WTC11 (cell line): ENCODE measurements around the gene GALNTL6. TPM values are rescaled to one million over a fixed set of nuclear protein-coding genes. Genes with fewer than 3 reads are reported as not detected.

ENCODE experiments used
- ATAC-seq: fragments of 200-7000 bp; cut with Tn5 transposase; 2 replicates; pipeline ENCODE4 v1.10.0; 2021; ENCODE audit warnings: mild to moderate bottlenecking, moderate library complexity
- CTCF ChIA-PET: fragments of 300-600 bp; sonication (Branson Sonifier 250); formaldehyde crosslinking; loops from one replicate; lab custom pipeline; 2021; ENCODE audit warnings: antibody characterized with exemption; lab: Charles Lee
- POLR2A ChIA-PET: fragments of 350-600 bp; sonication (Branson Sonifier 250); formaldehyde crosslinking; loops from one replicate; lab custom pipeline; 2021; ENCODE audit warnings: antibody characterized with exemption; lab: Charles Lee
- DNase-seq: peaks from one replicate; pipeline ENCODE4 v3.0.0; 2021; ENCODE audit warnings: low spot score
- H3K27ac Mint-ChIP-seq: 2 replicates; pipeline ENCODE4 v1.8.0; 2021; ENCODE audit warnings: mixed read lengths
- H3K27me3 Mint-ChIP-seq: 2 replicates; pipeline ENCODE4 v1.8.0; 2021; ENCODE audit warnings: low read depth, mild to moderate bottlenecking, moderate library complexity, mixed read lengths
- H3K36me3 Mint-ChIP-seq: 2 replicates; pipeline ENCODE4 v1.8.0; 2021; ENCODE audit warnings: mixed read lengths
- H3K4me1 Mint-ChIP-seq: 2 replicates; pipeline ENCODE4 v1.8.0; 2022; ENCODE audit warnings: mixed read lengths
- H3K4me3 Mint-ChIP-seq: 2 replicates; pipeline ENCODE4 v1.8.0; 2021; ENCODE audit warnings: mild to moderate bottlenecking, moderate library complexity, mixed read lengths
- H3K9me3 Mint-ChIP-seq: 2 replicates; pipeline ENCODE4 v1.8.0; 2021; ENCODE audit warnings: mixed read lengths
- AFF4 ChIP-seq: sonication (generic); formaldehyde crosslinking; IDR thresholded peaks from 2 replicates; pipeline ENCODE4 v1.8.1; 2023; ENCODE audit warnings: mild to moderate bottlenecking, missing genetic modification reagents, borderline replicate concordance
- ATF2 ChIP-seq: sonication (generic); formaldehyde crosslinking; IDR thresholded peaks from 2 replicates; pipeline ENCODE4 v1.8.1; 2022; ENCODE audit warnings: low read depth, missing genetic modification reagents, borderline replicate concordance
- ATF6 ChIP-seq: sonication (generic); formaldehyde crosslinking; IDR thresholded peaks from 2 replicates; pipeline ENCODE4 v1.8.1; 2023; ENCODE audit warnings: mild to moderate bottlenecking, missing genetic modification reagents
- E2F4 ChIP-seq: sonication (generic); formaldehyde crosslinking; IDR thresholded peaks from 2 replicates; pipeline ENCODE4 v1.8.1; 2022; ENCODE audit warnings: low read depth, mild to moderate bottlenecking, moderate library complexity, missing genetic modification reagents, borderline replicate concordance
- FOXP4 ChIP-seq: sonication (generic); formaldehyde crosslinking; IDR thresholded peaks from 2 replicates; pipeline ENCODE4 v1.8.0; 2022; ENCODE audit warnings: mild to moderate bottlenecking, missing genetic modification reagents
- HMGA2 ChIP-seq: fragments of 250-450 bp; sonication (Bioruptor Pico); IDR thresholded peaks from 2 replicates; pipeline ENCODE4 v1.4.0; 2021; ENCODE audit warnings: mild to moderate bottlenecking, moderate library complexity
- IRF1 ChIP-seq: sonication (generic); formaldehyde crosslinking; IDR thresholded peaks from 2 replicates; pipeline ENCODE4 v1.8.0; 2023; ENCODE audit warnings: missing genetic modification reagents
- KAT7 ChIP-seq: sonication (generic); formaldehyde crosslinking; IDR thresholded peaks from 2 replicates; pipeline ENCODE4 v1.8.1; 2023; ENCODE audit warnings: missing genetic modification reagents, mild to moderate bottlenecking, borderline replicate concordance
- MYBL2 ChIP-seq: sonication (generic); formaldehyde crosslinking; IDR thresholded peaks from 2 replicates; pipeline ENCODE4 v1.8.1; 2023; ENCODE audit warnings: mild to moderate bottlenecking, moderate library complexity, missing genetic modification reagents
- RELA ChIP-seq: sonication (generic); formaldehyde crosslinking; IDR thresholded peaks from 2 replicates; pipeline ENCODE4 v1.8.1; 2022; ENCODE audit warnings: missing genetic modification reagents, mild to moderate bottlenecking, borderline replicate concordance
- ZNF263 ChIP-seq: sonication (generic); formaldehyde crosslinking; IDR thresholded peaks from 2 replicates; pipeline ENCODE4 v1.8.1; 2022; ENCODE audit warnings: low read depth, mild to moderate bottlenecking, moderate library complexity, missing genetic modification reagents
- ZNF281 ChIP-seq: sonication (generic); formaldehyde crosslinking; IDR thresholded peaks from 2 replicates; pipeline ENCODE4 v1.8.0; 2023; ENCODE audit warnings: mild to moderate bottlenecking, missing genetic modification reagents
- ZNF396 ChIP-seq: fragments of 250-450 bp; sonication (Bioruptor Pico); IDR thresholded peaks from 2 replicates; pipeline ENCODE4 v1.8.0; 2021; ENCODE audit warnings: mild to moderate bottlenecking, moderate library complexity, borderline replicate concordance
- ZNF532 ChIP-seq: fragments of 250-450 bp; sonication (Bioruptor Pico); IDR thresholded peaks from 2 replicates; pipeline ENCODE4 v1.9.0; 2021; ENCODE audit warnings: mild to moderate bottlenecking, borderline replicate concordance
- total RNA-seq: library from RNA; stranded (reverse); gene quantifications from 3 replicates; pipeline ENCODE4 v1.2.3, GENCODE V29; 2021

The GALNTL6 gene
- total RNA-seq, 1 experiment from 2014 or later = 0.24 TPM

- no peak for TF ChIP-seq ZNF532 (CRISPR knock-in tag)
- no peak for TF ChIP-seq ZNF281 (CRISPR knock-in tag)
- TF ChIP-seq ATF2 = no peak
- no peak for TF ChIP-seq MYBL2 (CRISPR knock-in tag)
- no peak for TF ChIP-seq FOXP4
- TF ChIP-seq, all 79 proteins: peak for 0
Observed at GRCh38 chr4:172489861-172490260, 676.7 kb downstream of the GALNTL6 start (continued).

GRCh38 chr4:172495769-172496168, 682.6 kb downstream of the GALNTL6 start:
- Mint-ChIP-seq H3K4me1 (0 out of 2 replicates have a peak, but pooled peaks cover 3% of the 10 kb centered on the region), H3K9me3 (no peaks in the 10 kb centered on the region), H3K36me3 (no peaks in the 10 kb centered on the region), H3K27me3 (no peaks in the 10 kb centered on the region), H3K4me3 (no peak overlapping the region), H3K27ac (no peak overlapping the region)
- ATAC-seq (no peak), DNase-seq (no peak)
- CTCF ChIA-PET = no interaction called here
- POLR2A ChIA-PET = no interaction called here
- no peak for TF ChIP-seq KAT7 (CRISPR knock-in tag)
- TF ChIP-seq ZNF263 (CRISPR knock-in tag) = no peak
- no peak for TF ChIP-seq AFF4
- TF ChIP-seq RELA (CRISPR knock-in tag) = no peak
- TF ChIP-seq IRF1 (CRISPR knock-in tag) = no peak
- no peak for TF ChIP-seq E2F4 (CRISPR knock-in tag)
- no peak for TF ChIP-seq ATF6 (CRISPR knock-in tag)
- TF ChIP-seq ZNF396 (CRISPR knock-in tag) = no peak
- no peak for TF ChIP-seq ATF2
- no peak for TF ChIP-seq HMGA2 (CRISPR knock-in tag)
